Trophoblast cell (in vitro differentiated cells and primary cell): ENCODE data around the gene GIT1.

Source experiments
- DNase-seq, 2 donors: peaks; one replicate each; pipeline ENCODE4 v3.0.0-alpha.2; 2016
- H2AFZ ChIP-seq: 2 replicates; pipeline ENCODE4 v1.6.1; 2013; ENCODE audit warnings: low read length, moderate library complexity, mild to moderate bottlenecking; ENCODE audit not compliant: insufficient read depth, poor library complexity
- H2AK5ac ChIP-seq: 2 replicates; pipeline ENCODE4 v1.6.1; 2013; ENCODE audit warnings: mild to moderate bottlenecking, low read length
- H2BK120ac ChIP-seq: 2 replicates; pipeline ENCODE4 v1.6.1; 2013; ENCODE audit warnings: low read length, mild to moderate bottlenecking, moderate library complexity; ENCODE audit not compliant: insufficient read depth, poor library complexity
- H2BK12ac ChIP-seq: 2 replicates; pipeline ENCODE4 v1.6.1; 2013; ENCODE audit warnings: mild to moderate bottlenecking, low read length, moderate library complexity
- H2BK5ac ChIP-seq: 2 replicates; pipeline ENCODE4 v1.6.1; 2013; ENCODE audit warnings: low read length, low read depth, moderate library complexity, mild to moderate bottlenecking; ENCODE audit not compliant: poor library complexity
- H3K14ac ChIP-seq: 2 replicates; pipeline ENCODE4 v1.6.1; 2013; ENCODE audit warnings: mild to moderate bottlenecking, low read length
- H3K18ac ChIP-seq: 2 replicates; pipeline ENCODE4 v1.6.1; 2013; ENCODE audit warnings: mild to moderate bottlenecking, low read length
- H3K23ac ChIP-seq: 2 replicates; pipeline ENCODE4 v1.6.1; 2013; ENCODE audit warnings: low read length
- H3K27ac ChIP-seq: 2 replicates; pipeline ENCODE4 v1.5.1; 2013; ENCODE audit warnings: low read depth, mild to moderate bottlenecking, inconsistent platforms, low read length, moderate library complexity
- H3K27me3 ChIP-seq: 2 replicates; pipeline ENCODE4 v1.6.1; 2013; ENCODE audit warnings: inconsistent platforms, mild to moderate bottlenecking, low read length, moderate library complexity; ENCODE audit not compliant: insufficient read depth
- H3K36me3 ChIP-seq, 2 experiments: 1 replicate in 1 of 2; 2 replicates in 1 of 2; pipeline ENCODE4 v1.6.1; 2013; ENCODE audit warnings: low read length in 2 of 2, mild to moderate bottlenecking in 2 of 2, moderate library complexity in 1 of 2; ENCODE audit not compliant: insufficient read depth in 2 of 2, control insufficient read depth in 1 of 2
- H3K4ac ChIP-seq: 2 replicates; pipeline ENCODE4 v1.6.1; 2013; ENCODE audit warnings: low read depth, mild to moderate bottlenecking, low read length, moderate library complexity
- H3K4me1 ChIP-seq, 2 experiments: 1 replicate in 1 of 2; 2 replicates in 1 of 2; pipeline ENCODE4 v1.6.1; 2013; ENCODE audit warnings: low read length in 2 of 2, mild to moderate bottlenecking in 2 of 2, moderate library complexity in 1 of 2; ENCODE audit not compliant: insufficient read depth in 2 of 2, control insufficient read depth in 1 of 2
- H3K4me2 ChIP-seq: 2 replicates; pipeline ENCODE4 v1.6.1; 2013; ENCODE audit warnings: inconsistent platforms, mild to moderate bottlenecking, low read length, moderate library complexity
- H3K4me3 ChIP-seq: 2 replicates; pipeline ENCODE4 v1.5.1; 2013; ENCODE audit warnings: mild to moderate bottlenecking, low read depth, low read length, inconsistent platforms
- H3K79me1 ChIP-seq: one replicate; pipeline ENCODE4 v1.6.1; 2013; ENCODE audit warnings: low read length
- H3K79me2 ChIP-seq: 2 replicates; pipeline ENCODE4 v1.6.1; 2013; ENCODE audit warnings: low read length, mild to moderate bottlenecking; ENCODE audit not compliant: control insufficient read depth, insufficient read depth, poor library complexity
- H3K9ac ChIP-seq: 2 replicates; pipeline ENCODE4 v1.6.1; 2013; ENCODE audit warnings: mild to moderate bottlenecking, low read length
- H3K9me3 ChIP-seq: 2 replicates; pipeline ENCODE4 v1.6.1; 2013; ENCODE audit warnings: low read depth, mild to moderate bottlenecking, control low read depth, inconsistent platforms, low read length; ENCODE audit not compliant: insufficient read depth
- H4K12ac ChIP-seq: 2 replicates; pipeline ENCODE4 v1.6.1; 2013; ENCODE audit warnings: low read depth, mild to moderate bottlenecking, low read length, moderate library complexity
- H4K8ac ChIP-seq: 2 replicates; pipeline ENCODE4 v1.6.1; 2013; ENCODE audit warnings: low read depth, mild to moderate bottlenecking, low read length, moderate library complexity
- H4K91ac ChIP-seq: one replicate; pipeline ENCODE4 v1.6.1; 2013; ENCODE audit warnings: low read depth, mild to moderate bottlenecking, low read length, moderate library complexity
- WGBS: extraction: QIAGEN DNeasy Blood & Tissue Kit; methylation state at CpG from one replicate; pipeline ENCODE4 v1.1.7; 2013; ENCODE audit warnings: missing lambda C conversion rate; ENCODE audit not compliant: insufficient read length, insufficient coverage; ENCODE audit errors: extremely low coverage; 5-methylcytosine and 5-hydroxymethylcytosine counted together

Gene GIT1

GRCh38 chr17:29607557-29608195, 18.2 kb upstream of the GIT1 start:
- Histone ChIP-seq H3K23ac (no peak overlapping the region), H3K36me3 (no peaks in the 10 kb centered on the region), H3K27ac (no peak overlapping the region), H3K4me3 (no peak overlapping the region), H3K18ac (no peak overlapping the region), H4K12ac (no peak overlapping the region), H2BK120ac (no peak overlapping the region), H3K27me3 (no peaks in the 10 kb centered on the region), H3K9ac (no peak overlapping the region), H3K4me2 (no peak overlapping the region), H3K9me3 (peaks cover 7% of the 10 kb centered on the region), H3K79me2 (no peaks in the 10 kb centered on the region), H4K91ac (no peak overlapping the region), H2BK12ac (no peak overlapping the region), H3K4ac (no peak overlapping the region), H3K79me1 (no peaks in the 10 kb centered on the region), H3K4me1 (no peaks in the 10 kb centered on the region), H2BK5ac (no peak overlapping the region), H3K14ac (no peak overlapping the region), H4K8ac (no peak overlapping the region), H2AK5ac (no peak overlapping the region), H2AFZ (no peak overlapping the region)
- no peak for DNase-seq
- WGBS = no CpG with 5 or more reads among the region's 29 CpGs

- H3K14ac ChIP-seq = no peak overlapping the region
- no peak overlapping the region for H3K18ac ChIP-seq
- H3K36me3 ChIP-seq = no peaks in the 10 kb centered on the region
- H3K27ac ChIP-seq = no peak overlapping the region
- no peak overlapping the region for H3K4me2 ChIP-seq
- H3K79me2 ChIP-seq = no peaks in the 10 kb centered on the region
- H2BK120ac ChIP-seq = no peak overlapping the region
- no peak overlapping the region for H4K12ac ChIP-seq
- no peak for DNase-seq
- no peak overlapping the region for H2AK5ac ChIP-seq
- H4K91ac ChIP-seq = no peak overlapping the region
- no peak overlapping the region for H2BK5ac ChIP-seq
- H2AFZ ChIP-seq = no peak overlapping the region
- no peak overlapping the region for H3K9ac ChIP-seq
- H3K4ac ChIP-seq = no peak overlapping the region
- H4K8ac ChIP-seq = no peak overlapping the region
- H3K4me3 ChIP-seq = no peak overlapping the region
- H3K4me1 ChIP-seq = no peaks in the 10 kb centered on the region
- WGBS = no CpG with 5 or more reads among the region's 6 CpGs
- no peak overlapping the region for H2BK12ac ChIP-seq
- no peaks in the 10 kb centered on the region for H3K9me3 ChIP-seq
- H3K27me3 ChIP-seq = no peaks in the 10 kb centered on the region
- H3K23ac ChIP-seq = no peak overlapping the region
- H3K79me1 ChIP-seq = no peaks in the 10 kb centered on the region
These were observed 13.7 kb upstream of the GIT1 start for GRCh38 chr17:29603109-29603674.

- no peak overlapping the region for H3K4ac ChIP-seq
- H4K91ac ChIP-seq = no peak overlapping the region
- no peak overlapping the region for H3K27ac ChIP-seq
- H3K18ac ChIP-seq = no peak overlapping the region
- no peak overlapping the region for H2BK12ac ChIP-seq
- no peaks in the 10 kb centered on the region for H3K79me2 ChIP-seq
- H3K27me3 ChIP-seq = peaks cover 9% of the 10 kb centered on the region
- no peaks in the 10 kb centered on the region for H3K79me1 ChIP-seq
- H3K23ac ChIP-seq = no peak overlapping the region
- H3K4me1 ChIP-seq = peaks cover 6 to 8% of the 10 kb centered on the region in 2 experiments
- no peak for DNase-seq
- WGBS = no CpG with 5 or more reads among the region's 13 CpGs
- no peak overlapping the region for H2BK5ac ChIP-seq
- H2BK120ac ChIP-seq = no peak overlapping the region
- no peak overlapping the region for H3K14ac ChIP-seq
- no peaks in the 10 kb centered on the region for H3K36me3 ChIP-seq
- no peak overlapping the region for H2AFZ ChIP-seq
- H3K9me3 ChIP-seq = no peaks in the 10 kb centered on the region
- no peak overlapping the region for H3K4me2 ChIP-seq
- H3K4me3 ChIP-seq = no peak overlapping the region
- H3K9ac ChIP-seq = no peak overlapping the region
- H4K12ac ChIP-seq = no peak overlapping the region
- no peak overlapping the region for H4K8ac ChIP-seq
- no peak overlapping the region for H2AK5ac ChIP-seq
These were observed 8.1 kb upstream of the GIT1 start for GRCh38 chr17:29597361-29598172.

GRCh38 chr17:29596811-29597210, 7.4 kb upstream of the GIT1 start:
- Histone ChIP-seq H3K9ac (no peak overlapping the region), H3K27ac (no peak overlapping the region), H3K4ac (no peak overlapping the region), H3K9me3 (no peaks in the 10 kb centered on the region), H2BK5ac (no peak overlapping the region), H3K14ac (no peak overlapping the region), H4K8ac (no peak overlapping the region), H4K91ac (no peak overlapping the region), H3K4me3 (no peak overlapping the region), H2BK120ac (no peak overlapping the region), H4K12ac (no peak overlapping the region), H3K27me3 (peaks cover 9% of the 10 kb centered on the region), H3K79me2 (no peaks in the 10 kb centered on the region), H3K79me1 (no peaks in the 10 kb centered on the region), H3K18ac (no peak overlapping the region), H3K36me3 (no peaks in the 10 kb centered on the region), H2AK5ac (no peak overlapping the region), H3K4me1 (peaks cover 13% of the 10 kb centered on the region in 2 experiments), H3K4me2 (no peak overlapping the region), H3K23ac (no peak overlapping the region), H2AFZ (no peak overlapping the region), H2BK12ac (no peak overlapping the region)
- WGBS = no CpG with 5 or more reads among the region's 9 CpGs
- DNase-seq = no peak
